Mucosa of gallbladder (tissue), 1 donor: ENCODE results near the gene RMRP. TPM values are rescaled to one million over a fixed set of nuclear protein-coding genes. Genes with fewer than 3 reads are reported as not detected.
A peak's percentile ranks its signal among the peaks of the same experiment; 100 is the strongest.
"Not testable (repeated sequence)": the region's sequence is repeated elsewhere in the genome, so short reads cannot be mapped to it uniquely, and the experiment has no call there.

ENCODE experiments used
- DNase-seq: peaks from one replicate; pipeline ENCODE4 v3.0.0-alpha.2; 2020; ENCODE audit warnings: low spot score
- total RNA-seq: library from RNA; stranded (reverse); gene quantifications from one replicate; pipeline ENCODE4 v1.2.1, GENCODE V29; 2021
- donor health status: DM: no; HTN: no; CAD: no.

RMRP gene
- total RNA-seq, 1 donor from 2014 or later, result 17,824 TPM

DNA sequence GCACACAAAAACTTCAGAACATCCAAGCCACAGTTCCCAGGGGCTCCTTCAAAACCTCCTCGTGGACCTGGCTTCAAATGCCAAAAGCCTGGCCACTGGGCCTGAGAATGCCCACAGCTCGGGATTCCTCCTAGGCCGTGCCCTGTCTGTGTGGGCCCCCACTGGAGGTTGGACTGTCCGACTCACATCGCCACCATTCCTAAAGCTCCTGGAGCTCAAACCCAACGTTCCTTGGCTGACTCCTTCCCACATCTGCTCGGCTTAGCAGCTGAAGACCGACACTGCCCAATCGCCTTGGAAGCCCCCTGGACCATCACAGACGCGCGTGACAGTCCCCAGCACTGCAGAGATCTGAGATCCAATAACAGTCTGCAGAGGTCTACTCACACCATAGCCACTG, 14.8 kb downstream of the RMRP start:
- no peak for DNase-seq

DNA sequence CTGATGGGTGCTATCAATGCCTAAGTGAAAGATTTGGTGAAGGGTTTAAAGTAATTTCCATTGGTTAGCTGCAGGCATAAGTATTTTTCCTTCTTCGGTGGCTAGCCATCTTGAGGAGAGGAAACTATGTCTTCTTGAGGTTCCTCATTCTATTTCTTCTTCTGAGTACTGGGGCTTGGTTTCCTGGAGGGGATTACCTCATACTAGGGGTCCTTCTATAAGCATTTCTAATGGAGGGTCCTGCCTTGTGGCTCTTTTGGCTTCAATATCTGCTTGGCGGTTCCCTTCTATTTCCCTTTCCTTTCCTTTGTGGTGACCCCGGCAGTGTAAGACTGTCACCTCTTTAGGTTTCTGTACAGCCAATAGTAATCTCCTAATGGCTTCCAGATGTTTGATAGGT, 16.3 kb downstream of the RMRP start:
- DNase-seq, result not testable (repeated sequence)

DNA sequence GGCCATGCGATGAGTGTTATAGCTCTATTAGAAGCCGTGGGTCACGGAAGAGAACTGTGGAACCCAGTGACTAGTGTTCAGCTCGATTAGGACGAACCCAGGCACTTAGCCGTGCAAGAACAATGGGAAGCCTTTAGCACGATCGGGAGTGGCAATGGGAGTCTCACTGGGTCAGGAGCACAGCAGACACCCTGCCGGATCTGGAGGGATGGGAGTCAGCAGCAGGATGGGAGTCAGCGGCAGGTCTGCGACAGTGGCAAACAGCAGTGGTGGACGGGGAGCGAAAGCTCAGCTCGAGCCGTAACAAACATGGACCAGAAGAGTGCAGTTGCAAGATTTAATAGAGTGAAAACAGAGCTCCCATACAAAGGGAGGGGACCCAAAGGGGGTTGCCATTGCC, 17.4 kb downstream of the RMRP start:
- not testable (repeated sequence) for DNase-seq

DNA sequence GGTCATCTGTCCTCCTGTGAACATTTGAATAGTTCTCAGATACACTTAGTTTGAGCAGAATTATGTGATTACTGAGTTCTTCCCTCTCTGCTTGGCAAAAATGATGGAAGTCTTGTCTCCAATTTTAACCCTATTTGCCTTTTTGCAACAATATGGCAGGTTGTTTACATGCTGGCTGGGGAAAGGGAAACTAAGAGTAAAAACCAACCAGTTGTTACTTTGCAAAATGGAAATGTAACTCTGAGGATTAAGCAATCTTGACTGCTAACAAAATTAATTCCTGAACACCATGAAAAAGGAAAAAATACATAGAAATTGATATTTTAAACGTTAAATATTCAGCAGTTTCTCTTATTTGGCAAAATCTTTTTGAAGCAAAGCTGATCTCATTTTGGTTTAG, 18.2 kb downstream of the RMRP start:
- no peak for DNase-seq

DNA sequence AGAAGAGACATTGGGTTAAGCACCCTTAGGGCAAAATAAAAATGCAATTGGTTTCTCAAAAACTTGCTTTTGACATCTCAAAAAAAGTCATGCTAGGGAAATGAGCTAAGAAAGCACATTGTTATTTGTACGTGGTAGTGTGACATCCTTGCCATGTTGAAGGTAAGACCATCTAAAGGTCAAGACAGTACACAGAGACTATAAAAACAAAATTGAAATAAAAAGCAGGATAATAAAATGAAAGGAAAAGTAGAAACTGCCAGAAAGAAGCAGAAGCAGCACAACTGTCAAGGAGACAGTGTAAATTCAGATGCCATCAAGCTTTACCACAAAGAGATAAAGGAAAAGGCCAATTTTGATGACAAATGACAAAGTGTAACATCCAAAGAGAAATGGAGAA, 18.6 kb downstream of the RMRP start:
- DNase-seq, result not testable (repeated sequence)

DNA sequence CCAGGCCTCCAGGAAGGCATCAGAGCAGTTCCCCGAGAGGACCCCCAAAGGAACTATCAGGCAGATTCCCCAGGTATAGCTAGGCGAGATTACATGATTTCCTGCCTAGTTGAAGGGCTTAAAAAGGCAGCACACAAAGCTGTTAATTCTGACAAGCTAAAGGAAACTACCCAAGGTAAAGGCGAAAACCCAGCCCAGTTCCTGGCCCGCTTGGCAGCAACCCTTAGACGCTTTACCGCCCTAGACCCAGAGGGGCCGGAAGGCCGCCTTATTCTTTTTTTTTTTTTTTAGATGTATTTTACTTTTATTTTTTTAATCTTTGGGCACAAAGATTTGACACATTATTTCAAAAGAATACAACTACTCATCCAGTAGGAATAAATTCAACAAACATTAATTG, 19.1 kb downstream of the RMRP start:
- not testable (repeated sequence) for DNase-seq

DNA sequence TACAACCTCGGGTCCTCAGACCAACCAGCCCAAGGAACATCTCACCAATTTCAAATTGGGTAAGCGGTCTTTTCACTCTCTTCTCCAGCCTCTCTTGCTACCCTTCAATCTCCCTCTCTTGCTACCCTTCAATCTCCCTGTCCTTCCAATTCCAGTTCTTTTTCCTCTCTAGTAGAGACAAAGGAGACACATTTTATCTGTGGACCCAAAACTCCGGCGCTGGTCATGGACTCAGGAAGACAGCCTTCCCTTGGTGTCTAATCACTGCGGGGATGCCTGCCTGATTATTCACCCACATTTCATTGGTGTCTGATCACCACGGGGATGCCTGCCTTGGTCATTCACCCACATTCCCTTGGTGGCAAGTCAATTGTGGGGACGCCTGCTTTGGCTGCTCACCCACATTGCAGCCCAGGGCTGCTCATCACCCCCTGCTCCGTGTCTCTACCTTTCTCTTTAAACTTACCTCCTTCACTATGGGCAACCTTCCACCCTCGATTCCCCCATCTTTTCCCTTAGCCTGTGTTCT, 20.3 kb downstream of the RMRP start:
- DNase-seq, result not testable (repeated sequence)

DNA sequence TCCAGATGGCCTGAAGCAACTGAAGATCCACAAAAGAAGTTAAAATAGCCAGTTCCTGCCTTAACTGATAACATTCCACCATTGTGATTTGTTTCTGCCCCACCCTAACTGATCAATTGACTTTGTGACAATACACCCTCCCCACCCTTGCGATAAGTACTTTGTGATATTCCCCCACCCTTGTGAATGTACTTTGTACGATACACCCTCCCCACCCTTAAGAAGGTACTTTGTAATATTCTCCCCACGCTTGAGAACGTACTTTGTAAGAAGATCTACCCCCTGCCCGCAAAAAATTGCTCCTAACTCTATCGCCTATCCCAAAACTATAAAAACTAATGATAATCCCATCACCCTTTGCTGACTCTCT, 21.0 kb downstream of the RMRP start:
- not testable (repeated sequence) for DNase-seq

DNA sequence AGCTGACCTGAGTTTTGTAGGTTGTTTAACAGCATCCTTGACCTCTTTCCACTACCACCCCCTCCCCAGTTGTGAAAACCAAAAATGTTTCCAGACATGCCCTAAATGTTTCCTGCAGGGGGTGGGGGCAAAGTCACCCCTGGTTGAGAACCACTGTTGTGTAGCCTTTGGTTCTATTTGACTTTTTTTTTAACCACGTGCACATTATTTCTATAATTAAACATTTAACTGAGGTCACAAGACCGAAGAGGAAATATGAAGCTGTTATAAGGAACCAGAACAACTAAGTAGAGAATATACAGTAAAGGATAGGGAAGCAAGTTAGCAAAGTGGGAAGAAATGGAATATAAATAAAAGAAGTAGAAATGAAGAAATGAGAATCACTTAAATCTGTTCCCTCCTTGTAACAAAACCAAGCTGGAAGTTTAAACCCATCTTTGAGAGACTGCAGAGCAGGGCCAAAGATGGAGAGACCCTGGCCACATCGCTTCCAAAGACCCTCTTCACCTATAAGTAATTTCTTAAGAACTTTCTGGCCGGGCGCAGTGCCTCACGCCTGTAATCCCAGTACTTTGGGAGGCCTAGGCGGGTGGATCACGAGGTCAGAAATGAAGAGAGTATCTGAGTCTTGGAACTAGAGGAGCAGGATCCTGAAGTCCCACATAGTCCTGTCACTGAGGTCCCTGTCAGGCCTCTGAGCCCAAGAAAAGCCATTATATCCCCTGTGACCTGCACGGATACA, 21.5 kb downstream of the RMRP start:
- DNase-seq, result no peak

DNA sequence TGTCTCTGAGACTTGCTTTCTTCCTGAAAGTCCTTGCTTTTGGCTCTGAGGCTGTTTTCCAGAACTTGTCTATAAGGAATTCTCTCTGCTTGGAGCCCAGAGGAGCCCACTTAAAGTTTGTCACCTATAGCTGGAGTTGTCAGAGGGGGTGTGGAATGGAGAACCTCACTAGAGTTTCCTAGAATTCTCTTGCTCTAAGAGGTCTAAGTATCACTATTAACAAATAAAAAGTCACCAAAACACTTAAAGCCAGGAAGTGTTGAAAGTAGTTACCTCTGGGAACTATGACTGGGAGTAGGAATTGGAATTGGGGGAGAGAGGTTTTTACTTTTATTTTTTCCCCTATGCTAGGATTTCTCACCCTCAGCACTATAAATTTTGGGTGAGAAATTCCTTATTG, 22.1 kb downstream of the RMRP start:
- no peak for DNase-seq

DNA sequence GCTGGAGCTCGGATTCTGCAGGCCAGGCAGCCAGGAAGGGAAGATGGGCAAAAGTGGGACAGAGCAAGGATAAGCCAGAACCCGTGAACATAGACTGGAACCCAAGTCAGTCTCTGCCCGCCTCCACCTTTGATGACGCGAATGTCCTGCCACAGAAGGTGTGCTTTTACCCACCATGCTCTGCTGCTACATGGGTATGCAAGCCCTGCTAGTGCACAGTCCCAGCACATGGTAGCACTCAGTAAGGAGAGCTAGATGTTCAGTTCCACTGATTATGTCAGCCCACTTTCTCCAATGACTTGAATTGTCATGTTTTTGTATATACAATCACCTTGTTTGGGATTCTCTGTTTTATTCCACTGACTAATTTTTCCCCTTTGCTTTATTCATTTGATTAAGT, 28.2 kb downstream of the RMRP start:
- DNase-seq, result no peak

DNA sequence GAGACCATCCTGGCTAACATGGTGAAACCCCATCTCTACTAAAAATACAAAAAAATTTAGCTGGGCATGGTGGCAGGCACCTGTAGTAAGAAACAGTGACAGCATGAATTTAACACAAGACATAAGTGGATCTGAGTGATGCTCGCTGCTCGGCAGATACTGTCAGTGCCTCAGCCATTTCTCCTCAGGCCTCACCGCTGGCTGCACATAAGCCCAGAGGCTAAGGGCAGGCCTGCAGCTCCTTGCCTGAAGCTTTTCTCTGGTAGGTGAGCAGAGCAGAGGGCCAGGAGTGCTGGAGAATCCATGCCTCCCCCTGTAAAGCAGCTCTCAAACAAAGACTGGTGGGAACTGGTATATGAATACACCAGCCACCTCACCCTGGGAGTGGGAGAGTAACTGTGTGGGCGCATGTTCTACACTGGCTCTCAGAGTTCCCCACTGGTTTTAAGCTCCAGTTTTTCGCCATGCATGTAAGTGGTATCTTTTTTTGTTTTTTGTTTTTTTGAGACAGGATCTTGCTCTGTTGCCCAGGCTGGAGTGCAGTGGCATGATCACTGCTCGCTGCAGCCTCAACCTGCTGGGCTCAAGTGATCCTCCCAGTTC, 29.3 kb downstream of the RMRP start:
- no peak for DNase-seq

DNA sequence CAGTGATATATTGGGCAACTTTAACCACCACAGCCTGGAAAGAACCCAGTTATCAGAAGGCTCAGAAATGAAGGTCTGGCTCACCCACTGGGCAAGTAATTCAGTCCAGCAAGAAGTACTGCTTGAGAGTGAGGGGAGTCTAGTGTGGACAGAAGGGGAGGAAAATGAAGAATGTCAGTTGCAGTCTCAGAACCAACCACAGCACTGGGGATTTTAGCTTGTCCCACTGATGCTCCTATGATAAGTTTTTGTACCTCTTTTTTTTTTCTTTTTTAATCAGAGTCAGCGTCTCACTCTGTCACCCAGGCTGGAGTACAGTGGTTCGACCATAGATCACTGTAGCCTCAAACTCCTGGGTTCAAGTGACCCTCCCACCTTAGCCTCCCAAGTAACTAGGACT, 30.2 kb downstream of the RMRP start:
- no peak for DNase-seq

DNA sequence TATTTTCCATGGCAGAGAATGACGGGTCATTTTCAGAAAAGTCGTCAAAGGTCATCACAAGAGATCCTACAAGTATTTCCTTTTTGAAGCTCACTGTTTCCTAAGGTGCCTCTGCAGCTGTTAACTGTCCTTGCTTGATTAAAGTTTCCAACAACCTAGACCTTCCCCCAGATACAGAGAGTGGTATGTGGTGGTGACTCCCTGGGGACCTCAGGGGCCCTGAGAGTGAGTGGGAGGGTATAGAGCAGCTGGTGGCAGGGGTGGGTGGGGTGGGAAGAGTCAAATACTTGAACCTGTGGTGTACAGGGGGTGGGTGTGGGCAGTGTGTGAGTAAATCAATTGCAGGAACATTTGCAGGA, 38.0 kb downstream of the RMRP start:
- DNase-seq, result no peak

DNA sequence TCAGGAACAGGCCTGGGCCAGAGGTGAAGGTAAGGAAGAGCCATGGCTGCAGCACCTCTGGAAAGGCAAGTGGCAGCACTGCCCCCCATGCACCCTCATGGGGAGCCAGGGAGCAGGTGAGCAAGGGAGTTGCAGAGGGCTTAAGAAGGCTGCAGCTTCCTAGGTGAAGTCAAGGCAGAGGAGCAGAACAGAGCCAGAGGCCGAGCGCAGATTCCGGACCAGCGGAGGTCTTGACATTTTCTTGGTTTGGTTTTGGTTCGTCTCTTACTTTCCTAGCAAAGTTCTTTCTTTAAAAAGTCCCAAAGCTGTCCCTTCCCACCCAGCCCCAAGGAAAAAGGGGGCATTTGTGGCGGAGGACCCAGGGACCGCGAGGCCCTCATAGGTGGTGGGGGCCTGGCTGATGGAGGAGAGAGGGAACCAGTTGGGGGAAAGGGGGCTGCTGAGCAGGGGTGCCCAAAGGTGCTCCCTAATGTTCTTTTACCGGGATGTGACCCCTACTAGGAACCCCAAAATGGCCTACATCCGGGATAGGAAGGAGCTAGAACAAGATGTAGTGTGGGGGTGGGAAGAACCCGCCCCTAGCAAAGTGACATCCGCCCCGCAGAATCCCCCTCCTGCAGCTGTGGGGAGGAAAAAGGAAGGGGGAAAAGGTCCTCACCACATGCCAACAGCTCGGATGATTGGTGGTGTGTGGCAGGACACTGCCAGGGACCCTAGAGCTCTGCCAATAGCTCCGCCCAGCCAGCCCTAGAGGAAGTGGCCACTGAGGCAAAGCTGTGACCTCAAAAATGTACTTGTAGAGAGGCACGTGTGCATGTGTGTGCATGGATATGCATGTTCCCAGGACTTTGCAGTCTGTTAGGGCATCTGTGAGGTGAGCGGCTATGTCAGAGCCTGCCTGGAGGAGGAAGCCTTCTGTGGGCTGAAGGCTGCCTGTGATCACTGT, 38.7 kb downstream of the RMRP start:
- DNase-seq, result peak; percentile 45

DNA sequence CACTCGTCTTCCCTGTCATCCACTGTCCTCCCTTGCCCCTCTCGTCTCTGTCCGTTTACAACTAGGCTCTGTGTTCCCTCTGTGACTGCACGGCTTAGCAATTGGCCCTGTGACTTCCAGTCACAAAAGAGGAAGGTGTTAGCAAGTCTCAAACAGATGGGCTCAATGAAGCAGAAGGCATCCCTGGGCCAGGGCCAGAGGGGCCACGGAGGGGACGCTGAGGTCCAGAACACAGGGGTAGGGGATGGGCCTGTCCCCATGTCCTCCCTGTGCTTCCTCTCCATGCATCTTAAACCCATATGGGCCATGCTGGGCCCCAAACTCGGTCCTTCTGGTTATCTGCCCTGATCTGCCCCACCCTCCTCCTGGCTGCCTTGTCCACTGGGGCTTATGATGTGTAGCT, 39.5 kb downstream of the RMRP start, which contains the start of gene CD72:
TSS of gene CD72 (minus strand) at position 89 of the 403 bp plus-strand sequence. CDS start 110 bp downstream, outside the sequence.
- no peak for DNase-seq

DNA sequence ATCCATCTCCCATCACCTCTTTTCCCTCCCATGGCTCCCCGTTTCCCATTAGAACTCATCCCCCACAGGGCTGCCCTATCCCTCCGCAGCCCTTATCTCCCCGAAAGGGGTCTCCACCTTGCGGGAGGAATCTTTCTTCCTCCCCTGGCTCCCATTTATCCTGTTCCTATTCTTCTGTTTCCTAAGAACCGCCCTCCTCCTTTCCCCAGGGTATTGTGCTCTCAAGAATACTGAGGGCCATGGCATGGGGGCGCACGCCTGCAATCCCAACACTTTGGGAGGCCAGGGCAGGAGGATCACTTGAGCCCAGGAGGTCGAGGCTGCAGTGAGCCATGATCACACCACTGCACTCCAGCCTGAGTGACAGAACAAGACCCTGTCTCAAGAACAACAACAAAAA, 40.3 kb downstream of the RMRP start:
- no peak for DNase-seq

DNA sequence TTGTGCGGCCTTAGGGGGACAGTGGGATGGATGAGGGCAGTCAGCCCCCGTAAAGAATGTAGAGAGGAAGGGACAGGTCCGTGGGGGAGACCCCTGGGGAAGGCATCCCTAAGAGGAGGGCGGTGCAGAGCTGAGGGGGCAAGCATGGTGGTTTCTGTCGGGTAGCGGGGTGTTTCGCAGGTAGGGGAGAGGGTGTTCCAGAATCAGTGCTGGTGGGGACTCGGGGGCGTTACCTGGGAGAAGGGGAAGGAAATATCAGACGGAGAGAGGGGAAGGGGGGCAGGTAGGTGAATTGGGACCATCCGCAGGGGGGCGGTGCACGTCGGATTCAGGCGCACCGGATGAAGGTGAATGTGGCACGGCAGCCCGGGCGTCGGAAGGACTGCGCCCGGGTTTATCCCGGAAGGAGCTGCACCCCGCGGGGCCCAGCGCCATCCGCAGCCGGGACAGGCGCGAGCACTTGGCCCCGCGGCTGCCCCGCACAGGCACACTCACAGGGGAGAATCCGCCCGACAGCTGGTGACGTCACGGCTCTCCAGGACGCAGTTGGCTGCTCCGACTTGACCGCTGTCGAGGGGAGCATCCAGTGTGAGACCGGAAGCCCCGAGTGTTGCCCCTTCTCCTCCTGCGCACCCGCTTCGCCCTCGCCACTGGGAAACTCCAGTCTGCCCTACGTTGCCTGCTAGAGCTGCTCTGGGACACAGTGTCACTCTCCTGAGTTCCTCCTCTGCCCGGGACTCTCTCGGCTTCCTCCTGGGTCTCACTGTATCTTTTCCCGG, 40.9 kb downstream of the RMRP start:
- peak; percentile 68 for DNase-seq

DNA sequence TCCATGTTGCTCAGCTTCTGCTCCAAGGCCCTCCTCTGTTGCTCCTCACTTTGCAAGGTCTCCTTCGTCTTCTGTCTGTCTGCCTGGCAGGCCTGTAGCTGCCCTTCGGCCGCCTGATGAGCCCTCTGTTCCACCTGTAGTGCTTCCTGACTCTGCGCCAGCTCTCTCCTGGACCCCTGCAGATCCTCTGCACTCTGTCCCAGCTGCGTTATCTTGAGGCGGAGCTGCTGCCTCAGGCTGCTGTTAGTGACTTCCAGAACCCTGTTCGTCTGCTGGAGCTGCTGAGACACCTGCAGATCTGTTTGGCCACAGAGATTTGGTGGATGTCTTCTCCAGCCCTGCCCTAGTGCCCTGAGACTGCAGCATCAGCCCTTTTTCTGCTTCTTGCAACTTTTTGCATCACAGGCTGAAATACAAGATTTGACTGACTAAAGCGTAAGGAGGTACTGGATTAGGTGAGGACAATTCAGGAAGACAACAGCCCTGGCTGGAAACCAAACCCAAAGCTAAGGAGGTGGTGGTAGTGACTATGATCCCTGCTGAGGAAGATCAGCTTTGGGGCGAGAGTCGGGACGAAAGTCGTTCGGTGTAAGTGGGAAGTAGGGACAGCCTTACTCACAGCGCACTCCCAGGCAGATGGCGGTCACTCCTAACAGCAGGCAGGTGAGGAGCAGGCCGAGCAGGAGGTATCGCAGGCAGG, 41.7 kb downstream of the RMRP start:
- DNase-seq, result no peak

DNA sequence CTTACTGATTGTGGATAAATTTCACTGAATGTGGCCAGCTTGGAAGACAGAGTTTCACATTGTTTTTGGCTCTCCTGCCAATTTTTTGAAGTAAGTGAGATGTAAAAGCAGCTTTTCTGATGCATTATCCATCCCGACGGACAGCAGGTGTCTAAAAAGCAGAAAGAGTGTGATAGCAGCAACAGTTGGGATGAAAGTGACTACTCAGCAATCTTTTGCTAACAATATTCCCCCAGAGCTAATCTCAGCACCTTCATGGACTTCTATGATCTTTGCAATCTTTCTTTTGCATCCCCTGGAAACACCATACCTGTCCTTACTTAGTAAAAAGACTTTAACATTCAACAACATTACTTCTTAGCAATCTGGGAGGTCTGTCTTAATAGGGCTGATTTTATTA, 45.0 kb downstream of the RMRP start:
- no peak for DNase-seq

DNA sequence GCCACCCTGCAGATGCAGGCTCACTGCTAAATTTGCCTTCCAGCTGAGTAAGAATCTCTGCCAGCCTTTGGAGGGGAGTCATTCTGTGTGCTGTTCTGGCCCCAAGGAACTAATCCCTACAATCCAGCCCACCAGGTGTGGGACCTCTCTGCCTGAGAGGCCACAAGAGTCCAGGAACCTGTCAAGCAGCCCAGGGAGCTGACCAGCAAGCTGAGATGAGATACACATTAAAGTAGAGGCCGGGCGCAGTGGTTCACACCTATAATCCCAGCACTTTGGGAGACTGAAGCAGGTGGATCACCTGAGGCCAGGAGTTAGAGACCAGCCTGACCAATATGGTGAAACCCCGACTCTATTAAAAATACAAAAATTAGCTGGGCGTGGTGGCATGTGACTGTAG, 45.8 kb downstream of the RMRP start:
- DNase-seq, result not testable (repeated sequence)
